AG04449 (cell line): ENCODE measurements around the gene SSU72.
A peak's percentile ranks its signal among the peaks of the same experiment; 100 is the strongest.

ENCODE experiments used
- CTCF ChIA-PET: fragments of 350-600 bp; formaldehyde crosslinking; extraction: SDS; loops from one replicate; lab custom pipeline; 2021; ENCODE audit warnings: antibody characterized with exemption; lab: Yijun Ruan, JAX
- POLR2A ChIA-PET: fragments of 400-600, 350-600 bp; formaldehyde crosslinking; extraction: SDS; loops from one replicate; lab custom pipeline; 2020; ENCODE audit warnings: antibody characterized with exemption, inconsistent platforms; lab: Yijun Ruan, JAX
- DNase-seq: peaks from one replicate; pipeline ENCODE4 v3.0.0-alpha.2; 2010; ENCODE audit warnings: low read depth, low spot score
- H3K4me3 ChIP-seq: 2 replicates; pipeline ENCODE4 v1.5.1; 2011; ENCODE audit warnings: low read depth, mild to moderate bottlenecking, control low read depth, low read length
- CTCF ChIP-seq: IDR thresholded peaks from one replicate; pipeline ENCODE4 v1.5.1; 2011; ENCODE audit warnings: mild to moderate bottlenecking, moderate library complexity, low read length, control low read depth, inconsistent platforms; ENCODE audit not compliant: insufficient read depth; ENCODE audit errors: missing control alignments

The SSU72 gene

GRCh38 chr1:1621173-1622009 lies 46.7 kb upstream of the SSU72 start:
- CTCF ChIA-PET = no interaction called here
- no peak for TF ChIP-seq CTCF
- POLR2A ChIA-PET = no interaction called here
- no peak for DNase-seq
- H3K4me3 ChIP-seq = no peak overlapping the region

- ChIA-PET CTCF (interaction anchor here (1.3 kb wide), 1 partner anchor 36 kb away, joined by 4 read pairs; no protein-coding TSS in a partner anchor), POLR2A (no interaction called here)
- no peak for DNase-seq
- no peak for TF ChIP-seq CTCF
- no peak overlapping the region for H3K4me3 ChIP-seq
These were observed 45.9 kb upstream of the SSU72 start for GRCh38 chr1:1620433-1621139.

- no peak for DNase-seq
- no peak overlapping the region for H3K4me3 ChIP-seq
- ChIA-PET CTCF (interaction anchor here (1.3 kb wide), 1 partner anchor 37 kb away, joined by 4 read pairs; no protein-coding TSS in a partner anchor), POLR2A (no interaction called here)
- no peak for TF ChIP-seq CTCF
These were observed 45.3 kb upstream of the SSU72 start for GRCh38 chr1:1619917-1620361.

GRCh38 chr1:1618396-1619068 lies 43.9 kb upstream of the SSU72 start:
- ChIA-PET POLR2A (no interaction called here), CTCF (no interaction called here)

GRCh38 chr1:1617925-1618324 lies 43.3 kb upstream of the SSU72 start:
- H3K4me3 ChIP-seq = 0 out of 2 replicates have a peak overlapping the region, but pooled peaks have one; percentile 12
- POLR2A ChIA-PET = no interaction called here

More at GRCh38 chr1:1618396-1619068, 43.9 kb upstream of the SSU72 start:
- no peak overlapping the region for H3K4me3 ChIP-seq
- no peak for TF ChIP-seq CTCF
- DNase-seq = no peak

More at GRCh38 chr1:1617925-1618324, 43.3 kb upstream of the SSU72 start:
- CTCF ChIA-PET = no interaction called here
- no peak for DNase-seq
- TF ChIP-seq CTCF = no peak
